Measurements from ENCODE around the gene SORCS1.

SORCS1 gene

GRCh38 chr10:107032700-107033401 is 131.7 kb downstream of the SORCS1 start:
- TF ChIP-seq CTCF (IDR thresholded peaks at IDR 0.05; ENCODE audit: low read depth, low read length, poor library complexity, severe bottlenecking): no peak
- TF ChIP-seq EZH2phosphoT487 (IDR thresholded peaks at IDR 0.05; ENCODE audit: borderline replicate concordance, low read length): no peak
- no peaks in the 10 kb centered on the region for H3K4me1 ChIP-seq (ENCODE audit: control insufficient read depth, low read length)
- no peaks in the 10 kb centered on the region for H3K36me3 ChIP-seq (ENCODE audit: control insufficient read depth, low read length)
- H3K27me3 ChIP-seq (ENCODE audit: control insufficient read depth, low read length): no peaks in the 10 kb centered on the region
- H3K4me2 ChIP-seq (ENCODE audit: low read length): no peak overlapping the region
- H3K9me2 ChIP-seq (replicated peaks; ENCODE audit: control insufficient read depth, low read length): no peaks in the 10 kb centered on the region
- no peaks in the 10 kb centered on the region for H3K79me2 ChIP-seq (ENCODE audit: control insufficient read depth, low read length)
- no peaks in the 10 kb centered on the region for H4K20me1 ChIP-seq (ENCODE audit: control insufficient read depth, insufficient read depth, low read depth, low read length)
- no peak overlapping the region for H3K27ac ChIP-seq (ENCODE audit: low read depth, low read length)
- H3K4me3 ChIP-seq (ENCODE audit: low read length): no peak overlapping the region
- no peaks in the 10 kb centered on the region for H3F3A ChIP-seq (ENCODE audit: control insufficient read depth, insufficient read depth)
- H3K9me3 ChIP-seq (ENCODE audit: control insufficient read depth, insufficient read depth, low read length): no peaks in the 10 kb centered on the region

GRCh38 chr10:107031931-107032699 is 132.4 kb downstream of the SORCS1 start:
- Histone ChIP-seq H3F3A (ENCODE audit: control insufficient read depth, insufficient read depth) (no peaks in the 10 kb centered on the region), H4K20me1 (ENCODE audit: control insufficient read depth, insufficient read depth, low read depth, low read length) (no peaks in the 10 kb centered on the region), H3K4me3 (ENCODE audit: low read length) (no peak overlapping the region), H3K9me3 (ENCODE audit: control insufficient read depth, insufficient read depth, low read length) (no peaks in the 10 kb centered on the region), H3K4me1 (ENCODE audit: control insufficient read depth, low read length) (no peaks in the 10 kb centered on the region), H3K27me3 (ENCODE audit: control insufficient read depth, low read length) (no peaks in the 10 kb centered on the region), H3K9me2 (replicated peaks; ENCODE audit: control insufficient read depth, low read length) (no peaks in the 10 kb centered on the region), H3K36me3 (ENCODE audit: control insufficient read depth, low read length) (no peaks in the 10 kb centered on the region), H3K4me2 (ENCODE audit: low read length) (no peak overlapping the region), H3K79me2 (ENCODE audit: control insufficient read depth, low read length) (no peaks in the 10 kb centered on the region), H3K27ac (ENCODE audit: low read depth, low read length) (no peak overlapping the region)
- TF ChIP-seq CTCF (IDR thresholded peaks at IDR 0.05; ENCODE audit: low read depth, low read length, poor library complexity, severe bottlenecking) (no peak), EZH2phosphoT487 (IDR thresholded peaks at IDR 0.05; ENCODE audit: borderline replicate concordance, low read length) (no peak)

GRCh38 chr10:107028236-107028635 is 136.3 kb downstream of the SORCS1 start:
- H3K9me3 ChIP-seq (ENCODE audit: control insufficient read depth, insufficient read depth, low read length): no peaks in the 10 kb centered on the region
- no peaks in the 10 kb centered on the region for H3K27me3 ChIP-seq (ENCODE audit: control insufficient read depth, low read length)
- H4K20me1 ChIP-seq (ENCODE audit: control insufficient read depth, insufficient read depth, low read depth, low read length): no peaks in the 10 kb centered on the region
- H3F3A ChIP-seq (ENCODE audit: control insufficient read depth, insufficient read depth): no peaks in the 10 kb centered on the region
- no peak overlapping the region for H3K4me3 ChIP-seq (ENCODE audit: low read length)
- no peaks in the 10 kb centered on the region for H3K9me2 ChIP-seq (replicated peaks; ENCODE audit: control insufficient read depth, low read length)
- TF ChIP-seq EZH2phosphoT487 (IDR thresholded peaks at IDR 0.05; ENCODE audit: borderline replicate concordance, low read length) (no peak), CTCF (IDR thresholded peaks at IDR 0.05; ENCODE audit: low read depth, low read length, poor library complexity, severe bottlenecking) (no peak)
- H3K27ac ChIP-seq (ENCODE audit: low read depth, low read length): no peak overlapping the region
- no peak overlapping the region for H3K4me2 ChIP-seq (ENCODE audit: low read length)
- H3K36me3 ChIP-seq (ENCODE audit: control insufficient read depth, low read length): no peaks in the 10 kb centered on the region
- H3K4me1 ChIP-seq (ENCODE audit: control insufficient read depth, low read length): no peaks in the 10 kb centered on the region
- H3K79me2 ChIP-seq (ENCODE audit: control insufficient read depth, low read length): no peaks in the 10 kb centered on the region
